HTR-8/SVneo (cell line): ENCODE measurements around the gene ALK.
A peak's percentile ranks its signal among the peaks of the same experiment; 100 is the strongest.

Source experiments
- DNase-seq: peaks from one replicate; pipeline ENCODE4 v3.0.0; 2011; ENCODE audit warnings: low spot score, mixed read lengths; ENCODE audit not compliant: insufficient read length
- FAIRE-seq: peaks from 2 replicates; lab custom pipeline; 2011; peaks lifted over from hg19 to GRCh38; lab: Jason Lieb, UNC

Gene ALK

DNA sequence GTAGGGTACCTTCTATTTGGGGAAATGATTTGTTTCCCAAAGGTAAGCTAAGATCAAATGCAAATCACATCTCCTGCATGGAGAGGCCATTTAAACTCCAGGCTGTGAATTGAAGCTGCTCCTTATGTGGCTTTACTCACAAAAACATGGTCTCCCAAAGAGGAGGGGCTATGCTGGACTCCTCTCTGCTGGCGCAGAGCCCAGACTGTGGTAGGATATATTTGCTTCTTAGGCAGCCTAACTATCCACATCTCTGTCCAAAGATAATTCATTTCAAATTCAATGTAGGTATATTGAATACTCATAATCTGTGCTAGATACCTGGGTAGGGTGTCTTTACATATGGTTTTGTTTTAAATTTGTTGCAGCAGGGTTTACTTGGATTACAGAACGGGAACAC lies 358.5 kb downstream of the ALK start:
- FAIRE-seq, result no peak
- no peak for DNase-seq

DNA sequence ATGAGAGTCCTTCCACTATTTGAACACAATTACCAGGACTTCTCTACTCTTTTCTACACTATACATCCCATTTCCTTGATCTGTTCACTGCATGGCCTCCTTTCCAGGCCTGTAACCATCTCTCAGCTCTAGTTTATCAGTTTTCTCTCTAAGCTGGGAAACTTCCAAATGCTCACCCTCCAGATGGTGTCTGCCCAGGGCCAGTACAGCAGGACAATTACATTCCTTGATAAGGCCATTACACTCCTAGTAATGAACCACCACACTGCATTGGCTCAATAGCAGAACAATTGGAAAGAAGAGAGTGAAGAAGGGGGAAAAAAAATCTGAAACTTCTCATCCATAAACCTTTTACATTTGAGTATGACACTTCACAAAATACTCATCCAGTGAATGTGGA lies 359.1 kb downstream of the ALK start:
- DNase-seq (no peak), FAIRE-seq (no peak)

DNA sequence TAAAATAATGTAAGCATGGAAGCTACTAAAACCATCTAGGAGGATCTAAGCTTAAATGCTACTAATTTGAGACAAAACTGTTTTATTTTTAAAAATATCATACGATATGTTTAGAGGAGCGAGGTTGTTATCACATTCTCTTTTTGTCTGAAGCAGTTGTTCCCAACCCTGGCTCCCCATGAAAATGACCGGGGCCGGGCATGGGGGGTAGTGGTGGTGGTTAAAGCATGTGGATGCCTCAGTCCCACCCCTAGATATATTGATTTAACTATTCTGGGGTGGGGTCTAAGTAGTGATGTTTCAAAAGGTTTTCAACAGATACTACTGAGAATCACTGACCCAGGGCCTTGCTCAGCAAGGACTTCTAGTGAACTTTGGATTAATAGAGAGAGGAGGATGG lies 359.8 kb downstream of the ALK start:
- no peak for DNase-seq
- FAIRE-seq, result no peak

DNA sequence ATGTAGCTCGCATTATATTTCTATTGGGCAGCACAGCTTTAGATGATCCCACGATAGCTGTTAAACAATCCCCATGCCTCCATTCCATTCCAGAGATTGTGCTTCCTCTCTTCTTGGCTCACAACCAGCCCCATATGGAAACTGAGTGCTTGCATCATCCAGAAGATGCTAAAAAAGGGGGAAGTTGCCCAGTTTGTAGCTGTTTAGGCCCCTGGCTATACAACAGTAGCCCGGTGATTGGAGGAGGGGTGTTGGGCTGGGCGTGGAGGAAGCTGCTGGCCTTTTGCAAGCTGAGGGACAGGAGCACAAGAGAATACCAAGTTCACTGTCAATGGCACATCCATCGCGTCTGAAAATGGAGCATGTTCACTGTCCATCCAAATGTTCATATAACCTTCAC lies 360.2 kb downstream of the ALK start:
- DNase-seq (no peak), FAIRE-seq (no peak)

DNA sequence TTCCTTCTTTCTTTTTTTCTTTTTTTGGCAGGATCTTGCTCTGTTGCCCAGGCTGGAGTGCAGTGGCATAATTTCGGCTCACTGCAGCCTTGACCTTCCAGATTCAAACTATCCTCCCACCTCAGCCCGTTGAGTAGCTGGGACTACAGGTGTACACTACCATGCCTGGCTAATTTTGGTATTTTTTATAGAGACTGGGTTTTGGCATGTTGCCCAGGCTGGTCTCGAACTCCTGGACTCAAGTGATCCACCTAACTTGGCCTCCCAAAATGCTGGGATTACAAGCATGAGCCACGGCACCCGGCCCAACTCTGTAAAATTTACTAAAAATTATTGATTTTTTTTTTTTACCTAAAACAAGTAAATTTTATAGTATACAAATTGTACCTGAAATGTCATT lies 360.8 kb downstream of the ALK start:
- no peak for DNase-seq

DNA sequence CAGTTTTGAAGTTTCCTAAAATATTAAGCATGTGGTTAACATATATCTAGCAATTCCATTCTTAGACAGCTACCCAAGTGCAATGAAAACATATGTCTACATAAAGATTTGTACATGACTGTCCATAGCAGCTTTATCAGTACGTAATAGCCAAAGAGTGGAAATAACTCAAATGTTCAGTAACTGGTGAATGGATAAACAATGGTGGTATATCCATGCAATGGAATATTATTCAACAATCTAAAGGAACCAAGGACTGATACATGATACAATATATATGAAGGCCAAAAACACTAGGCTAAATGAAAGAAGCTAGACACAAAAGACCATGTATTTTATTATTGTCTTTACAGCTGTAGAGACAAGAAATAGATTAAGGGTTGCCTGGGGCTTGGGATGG lies 361.4 kb downstream of the ALK start:
- FAIRE-seq (no peak), DNase-seq (no peak)

More for the DNA sequence above, 360.8 kb downstream of the ALK start:
- no peak for FAIRE-seq

DNA sequence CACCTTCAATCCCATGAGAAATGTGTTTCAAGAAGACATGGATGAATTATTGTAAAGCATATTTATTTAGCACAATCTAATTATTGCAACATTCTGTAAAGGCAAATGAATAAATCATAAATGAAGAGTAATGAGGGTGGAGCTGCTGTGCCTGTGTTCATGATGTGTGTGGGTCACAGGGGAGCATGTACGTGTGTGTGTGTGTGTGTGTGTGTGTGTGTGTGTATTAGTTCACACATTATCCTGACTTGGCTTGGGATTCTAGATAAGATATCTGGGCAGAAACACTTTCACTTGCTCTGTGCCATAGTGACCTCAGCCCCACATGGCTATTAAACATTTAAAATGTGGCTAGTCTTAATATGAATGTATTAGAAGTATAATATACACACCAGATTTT lies 361.8 kb downstream of the ALK start:
- FAIRE-seq, result peak; percentile 31
- DNase-seq, result no peak

DNA sequence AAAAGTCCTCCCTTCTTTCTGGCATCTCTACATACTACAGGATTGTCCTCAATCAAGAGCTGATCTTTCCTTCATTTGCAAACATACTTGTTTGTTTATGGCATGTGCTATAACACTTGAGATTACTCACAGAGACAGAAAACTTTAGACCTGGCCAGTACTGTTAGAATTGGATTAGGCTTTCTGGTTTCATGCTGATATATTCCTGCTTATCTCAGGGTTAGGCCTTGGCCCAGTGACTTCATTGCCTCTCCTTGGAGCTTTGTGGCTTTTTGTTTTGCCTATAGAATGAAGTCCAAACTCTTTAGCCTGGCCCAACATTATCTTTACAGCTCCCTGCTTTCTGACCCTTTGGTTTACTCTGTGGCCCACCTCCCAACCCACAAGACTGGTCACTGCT lies 363.3 kb downstream of the ALK start:
- no peak for FAIRE-seq
- DNase-seq, result no peak

DNA sequence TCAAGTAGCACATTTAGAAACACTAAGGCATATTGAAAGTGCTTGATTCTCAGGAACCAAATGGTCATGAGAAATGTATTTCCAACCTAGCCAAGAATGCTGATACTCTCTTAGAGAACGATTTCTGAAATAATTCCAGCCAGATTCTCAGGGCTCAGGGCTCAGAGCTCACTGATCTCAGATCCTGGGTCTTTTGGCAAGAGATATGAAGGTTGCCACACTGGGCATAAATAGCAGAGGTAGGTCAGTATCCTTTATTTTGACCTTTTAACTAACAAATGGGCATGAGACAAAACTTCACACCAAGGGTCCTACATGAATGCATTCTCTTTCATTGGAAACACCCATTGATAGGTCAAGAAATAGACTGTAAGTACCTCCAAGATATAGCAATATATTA lies 364.1 kb downstream of the ALK start:
- no peak for FAIRE-seq
- no peak for DNase-seq

DNA sequence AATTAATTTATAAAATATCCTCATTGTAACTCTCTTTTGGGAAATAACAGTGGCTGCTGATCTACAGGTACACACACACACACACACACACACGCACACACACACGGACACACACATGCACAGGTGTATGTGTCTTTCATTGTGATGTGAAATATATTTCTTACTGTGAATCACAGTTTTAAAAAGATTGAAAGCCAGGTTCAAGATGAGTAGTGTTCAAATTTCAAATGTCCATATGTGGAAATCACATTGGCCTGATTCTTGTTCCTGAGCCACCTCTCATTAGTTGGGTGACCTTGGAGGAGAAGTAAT lies 372.4 kb downstream of the ALK start:
- FAIRE-seq (no peak), DNase-seq (no peak)

DNA sequence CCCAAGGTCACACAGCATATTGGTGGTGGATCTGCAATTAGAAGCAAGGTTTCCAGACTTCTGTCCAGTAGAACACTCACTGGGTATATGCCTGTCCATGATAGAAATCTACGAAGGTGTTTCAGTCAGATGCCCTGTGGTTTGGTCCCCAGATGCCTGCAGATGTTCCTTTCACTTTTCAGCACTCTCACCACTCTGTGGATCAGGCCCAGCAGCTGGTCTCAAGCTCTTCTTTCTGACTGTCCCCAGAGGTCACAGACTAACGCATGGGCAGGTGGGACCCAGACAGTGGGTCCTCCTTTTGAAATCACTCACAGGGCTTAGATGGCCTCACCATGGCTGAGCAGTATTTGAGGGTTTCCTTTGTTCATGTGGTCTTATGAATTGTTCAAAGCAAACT lies 376.5 kb downstream of the ALK start:
- FAIRE-seq (no peak), DNase-seq (no peak)

DNA sequence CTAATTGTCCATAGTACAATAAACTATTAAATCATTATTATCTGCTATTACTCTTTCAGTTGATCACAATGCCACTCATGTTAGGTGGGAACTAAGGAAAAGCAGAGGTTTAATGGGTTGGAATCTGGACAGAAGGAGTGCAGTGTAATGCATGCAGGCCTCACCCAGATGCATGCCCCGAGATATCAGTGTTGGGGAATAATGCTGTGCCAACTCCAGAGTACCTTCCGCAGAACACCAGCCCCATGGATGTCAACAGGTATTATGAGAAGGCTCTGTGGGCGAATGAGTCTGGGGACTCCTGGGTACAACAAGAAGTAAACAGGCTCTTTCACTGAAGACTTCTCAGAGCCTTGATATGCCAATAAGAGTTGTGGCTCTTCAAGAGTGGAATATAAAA lies 377.4 kb downstream of the ALK start:
- DNase-seq (no peak), FAIRE-seq (no peak)

DNA sequence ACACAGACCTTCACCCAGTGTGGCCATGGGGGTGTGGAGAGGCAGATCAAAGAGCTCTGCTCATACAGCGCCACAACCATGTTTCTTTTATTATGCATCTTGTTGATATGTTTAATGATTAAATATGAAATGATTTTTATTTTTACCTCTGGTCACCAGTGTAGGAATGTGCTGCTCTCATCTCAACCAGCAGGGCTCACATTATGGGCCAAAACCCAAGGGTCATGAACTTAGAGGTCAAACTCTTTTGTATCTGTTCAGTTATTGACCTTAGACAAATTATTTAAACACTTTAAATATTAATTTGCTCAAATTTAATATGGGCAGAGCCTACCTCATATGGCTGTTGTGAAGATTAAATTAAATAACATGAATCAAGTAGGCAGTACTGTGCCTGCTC lies 386.2 kb downstream of the ALK start:
- no peak for FAIRE-seq

DNA sequence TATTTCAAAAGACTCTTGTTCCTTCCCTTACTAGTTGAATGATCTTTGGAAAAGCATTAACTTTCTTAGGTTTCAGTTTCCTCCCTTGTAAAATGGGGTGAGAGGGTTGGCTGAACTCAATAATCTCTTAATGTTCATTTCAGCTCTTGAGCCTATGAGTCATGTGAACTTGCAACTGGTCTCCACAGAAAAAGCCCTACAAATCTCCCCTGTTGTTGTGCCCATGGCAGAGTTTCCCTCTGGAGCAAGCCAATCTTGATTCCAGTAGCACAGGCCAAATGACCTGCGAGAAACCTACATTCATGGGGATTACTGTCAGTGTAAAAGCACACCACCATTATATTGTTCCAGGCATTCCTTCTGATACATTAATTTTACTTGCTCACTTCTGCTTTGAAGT lies 388.9 kb downstream of the ALK start:
- DNase-seq (no peak), FAIRE-seq (no peak)

More for the DNA sequence above, 386.2 kb downstream of the ALK start:
- DNase-seq, result no peak

DNA sequence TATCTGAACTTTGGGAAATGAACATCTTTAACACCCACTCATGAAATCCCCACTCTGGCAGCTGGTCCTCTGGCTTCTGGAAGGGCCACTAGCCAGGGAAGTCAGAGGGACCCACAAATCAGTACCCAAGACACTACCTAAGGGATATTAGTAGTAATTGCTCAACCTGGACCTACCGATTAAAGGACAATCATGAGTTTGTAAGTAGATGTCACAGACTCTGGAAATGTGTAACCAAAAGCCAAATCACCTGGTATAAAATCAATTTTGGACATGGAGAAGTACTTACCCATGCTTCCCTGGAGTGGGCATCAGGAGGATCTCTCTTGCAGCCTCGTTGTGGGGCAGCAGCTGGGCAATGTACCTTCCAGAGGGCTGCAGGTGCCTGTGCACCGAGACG lies 389.8 kb downstream of the ALK start:
- no peak for FAIRE-seq

DNA sequence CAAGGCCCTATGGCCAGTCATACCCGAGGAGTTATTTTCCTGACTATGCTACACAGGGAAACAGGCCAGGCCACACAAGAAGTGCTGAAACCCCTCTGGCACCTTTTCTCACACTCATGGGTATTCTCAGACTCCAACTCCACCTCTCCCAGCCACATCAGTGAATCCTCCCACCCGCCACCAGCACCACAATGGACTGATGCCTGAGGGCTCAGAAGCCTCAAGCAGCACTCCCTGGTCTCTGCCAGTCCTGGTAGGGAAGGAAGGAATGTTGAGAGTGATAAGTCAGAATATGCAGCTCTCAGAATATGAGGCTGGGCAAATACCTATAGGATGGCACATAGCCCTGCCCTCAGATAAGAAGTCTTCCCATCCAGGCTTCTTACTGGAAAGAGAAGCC lies 391.1 kb downstream of the ALK start:
- no peak for FAIRE-seq
- DNase-seq, result no peak

More for the DNA sequence above, 389.8 kb downstream of the ALK start:
- DNase-seq, result no peak

DNA sequence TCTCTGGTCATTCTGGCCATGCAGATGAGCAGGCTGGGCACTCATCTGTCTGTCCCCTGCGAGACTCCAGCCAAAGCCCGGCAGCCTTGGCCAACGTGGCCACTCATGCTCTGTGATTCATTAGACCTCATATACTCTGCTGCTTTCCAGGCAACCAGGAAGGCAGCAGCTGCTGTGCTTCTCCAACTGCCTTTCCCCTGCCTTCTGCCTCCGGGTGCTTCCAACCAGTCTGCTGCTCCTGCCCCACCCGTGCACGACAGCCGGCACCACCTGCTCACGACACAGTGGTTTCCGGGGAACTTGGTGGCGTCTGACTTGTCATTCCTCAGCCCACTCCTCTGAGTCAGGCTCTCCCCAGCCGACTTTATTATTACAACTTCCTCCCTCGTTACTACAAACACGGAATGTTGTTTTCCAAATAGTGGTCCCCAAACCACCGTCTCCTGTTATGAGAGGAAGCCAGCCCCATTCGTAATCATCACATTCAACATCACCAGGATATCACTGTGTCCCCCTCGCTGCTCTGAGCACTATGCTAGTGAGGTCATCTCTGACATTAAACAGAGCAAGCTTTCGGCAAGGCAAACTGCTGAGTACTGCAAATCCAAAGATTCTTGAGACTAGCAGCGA lies 392.4 kb downstream of the ALK start:
- DNase-seq (peak; percentile 47), FAIRE-seq (peak; percentile 86)

DNA sequence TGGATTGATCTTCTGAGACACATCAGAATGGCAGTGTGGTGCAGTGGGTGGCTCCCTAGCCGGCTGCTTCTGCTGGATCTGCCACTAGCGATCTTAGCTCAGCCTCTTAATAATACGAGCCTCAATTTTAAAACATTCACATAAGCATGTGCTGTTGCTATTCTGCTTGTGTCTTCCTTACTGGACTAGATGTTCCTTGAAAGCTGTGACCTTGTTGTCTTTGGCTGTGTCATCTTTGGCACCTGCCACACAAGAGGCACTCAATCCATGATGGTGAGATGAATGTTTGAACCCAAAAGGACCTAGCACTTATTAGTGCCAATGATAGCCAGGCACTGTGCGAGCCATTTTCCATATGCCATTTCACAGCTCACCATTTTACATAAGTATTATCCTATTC lies 393.0 kb downstream of the ALK start:
- no peak for FAIRE-seq
- DNase-seq, result no peak

DNA sequence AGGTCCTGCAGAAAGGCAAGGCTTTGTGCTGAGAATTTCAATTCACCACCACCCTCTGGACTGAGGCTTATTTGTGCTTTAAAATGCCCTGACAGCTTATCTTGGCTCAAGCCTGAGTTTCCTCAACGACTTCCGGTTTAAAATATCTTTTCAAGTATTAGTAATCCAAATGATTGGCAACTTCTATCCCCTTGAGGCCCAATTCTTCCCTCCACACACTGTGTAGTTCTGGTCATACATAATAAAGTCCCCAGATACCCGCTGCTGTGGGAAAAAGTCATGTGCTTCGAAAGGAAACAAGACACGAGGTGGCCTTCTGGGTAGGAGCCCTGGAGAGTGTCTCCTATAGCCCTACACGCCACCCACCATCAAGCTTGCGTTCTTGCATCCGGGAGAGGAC lies 393.4 kb downstream of the ALK start:
- no peak for FAIRE-seq
- DNase-seq, result no peak

DNA sequence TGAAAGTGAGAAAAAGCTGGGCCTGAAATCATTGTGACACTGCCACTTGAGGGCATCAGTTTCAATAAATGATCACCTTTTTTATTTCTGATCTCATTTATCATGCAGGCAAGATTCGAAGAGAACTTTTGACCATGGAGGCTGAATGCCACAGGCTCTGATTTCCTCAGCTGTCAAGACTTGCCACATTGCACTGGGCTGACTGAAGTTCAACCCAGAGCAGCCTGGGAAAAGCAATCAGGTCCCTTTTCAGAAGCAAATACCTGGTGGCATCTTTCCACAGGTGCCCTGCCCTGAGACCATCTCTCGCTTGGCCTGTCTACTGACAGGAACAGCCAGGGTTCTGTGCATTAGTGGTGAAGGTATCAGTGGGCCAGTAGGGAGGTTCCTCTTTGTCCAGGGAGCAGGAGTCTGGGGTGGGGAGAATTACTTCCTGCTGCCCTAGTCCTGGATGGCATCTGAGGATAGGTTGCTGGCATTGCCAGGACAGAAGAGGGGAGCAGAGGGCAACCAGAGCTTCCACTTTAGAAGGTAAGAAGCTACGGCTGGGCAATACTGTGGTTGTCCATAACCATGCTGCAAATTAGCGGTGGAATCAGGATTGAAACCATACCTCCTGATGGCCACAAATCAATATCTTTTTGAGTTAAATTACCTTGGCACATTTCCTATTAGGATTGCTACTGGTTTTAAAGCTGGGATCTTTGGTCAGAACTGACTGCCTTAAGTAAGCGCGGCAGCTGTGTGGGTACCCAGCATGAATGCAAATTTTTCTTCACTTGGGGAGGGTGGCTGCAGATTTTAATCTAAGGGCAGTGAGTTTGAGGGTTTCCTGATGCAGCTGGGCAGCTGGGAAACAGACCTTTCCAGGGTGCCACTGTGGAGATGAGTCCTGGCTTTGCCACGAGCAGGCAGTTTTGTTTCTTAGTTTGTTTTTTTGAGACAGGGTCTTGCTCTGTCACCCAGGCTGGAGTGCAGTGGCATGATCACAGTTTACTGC lies 394.5 kb downstream of the ALK start:
- DNase-seq (no peak), FAIRE-seq (no peak)

DNA sequence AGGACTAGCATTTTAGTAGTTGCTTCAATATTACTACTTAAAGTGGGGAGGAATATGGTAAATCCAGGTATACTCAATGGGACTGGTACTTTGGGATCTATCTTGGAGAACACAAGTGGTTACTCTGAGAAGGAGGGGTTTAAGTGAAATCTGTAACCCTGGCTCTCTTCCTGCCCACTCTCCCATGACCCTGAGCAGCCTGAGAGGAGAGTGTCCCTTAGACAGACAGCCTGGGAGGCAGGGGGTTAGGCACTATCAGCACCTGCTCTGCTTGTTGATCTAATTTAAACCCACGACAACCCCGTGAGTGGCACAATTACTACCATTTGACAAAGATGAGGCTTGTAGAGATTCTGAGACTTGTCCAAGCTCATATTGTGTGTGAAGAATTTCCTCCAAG lies 395.5 kb downstream of the ALK start:
- DNase-seq (no peak), FAIRE-seq (no peak)

DNA sequence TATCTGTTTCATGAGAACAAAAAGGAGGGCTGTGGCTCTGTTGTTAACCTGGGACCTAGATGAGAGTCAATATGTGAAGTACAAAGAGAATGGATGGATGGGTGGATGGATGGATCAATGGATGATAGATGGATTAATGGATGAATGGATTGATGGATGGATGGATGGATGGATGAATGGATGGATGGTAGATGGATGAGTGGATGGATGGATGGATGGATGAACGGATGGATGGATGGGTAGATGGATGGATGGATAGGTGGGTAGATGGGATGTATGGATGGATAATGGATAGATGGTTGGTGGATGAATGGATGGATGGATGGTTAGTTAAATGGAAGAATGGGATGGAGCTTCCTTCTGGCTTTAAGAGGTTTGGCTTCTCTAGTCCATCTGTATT lies 396.7 kb downstream of the ALK start:
- FAIRE-seq, result no peak
- no peak for DNase-seq
